HepG2 (cell line): ENCODE measurements around the gene ATP6V0E1. TPM values are rescaled to one million over a fixed set of nuclear protein-coding genes. Genes with fewer than 3 reads are reported as not detected.

ENCODE experiments used
- ATAC-seq: fragments of 200-7000 bp; cut with Tn5 transposase; 3 replicates; pipeline ENCODE4 v1.9.1; 2020; ENCODE audit warnings: mild to moderate bottlenecking, moderate library complexity
- BruUV-seq: library from RNA; stranded (reverse); fragments of 400-500 nt; replicated peaks from 2 replicates; lab custom pipeline; 2021; lab: Mats Ljungman, UMichigan
- CTCF ChIA-PET: fragments of 300-600 bp; formaldehyde crosslinking; extraction: SDS; loops from one replicate; lab custom pipeline; 2021; ENCODE audit warnings: low total read pairs, inconsistent platforms, low intra/inter-chr PET ratio; lab: Yijun Ruan, JAX
- POLR2A ChIA-PET: fragments of 350-600 bp; sonication (Branson Sonifier 250); formaldehyde crosslinking; loops from one replicate; lab custom pipeline; 2020; ENCODE audit warnings: antibody characterized with exemption, inconsistent platforms; lab: Yijun Ruan, JAX
- DNase-seq: peaks from one replicate; pipeline ENCODE4 v3.0.0-alpha.2; 2015; ENCODE audit warnings: low spot score
- FAIRE-seq: peaks from 3 replicates; lab custom pipeline; 2011; peaks lifted over from hg19 to GRCh38; lab: Jason Lieb, UNC
- H2AFZ ChIP-seq: one replicate; pipeline ENCODE4 v1.6.1; 2011; ENCODE audit warnings: low read length, inconsistent platforms
- H3K27ac ChIP-seq: fragments of 300-600 bp; 3 replicates; pipeline ENCODE4 v1.8.0; 2011; ENCODE audit warnings: mixed run types, mild to moderate bottlenecking, mixed read lengths, low read length, inconsistent platforms; ENCODE audit not compliant: insufficient read depth; ENCODE audit errors: extremely low read length
- H3K27me3 ChIP-seq, 2 experiments: fragments of 200-600 bp in 1 of 2; 2 replicates in 1 of 2; 3 replicates in 1 of 2; pipeline versions ENCODE4 v1.6.0 to v1.8.0; 2011; ENCODE audit warnings: low read length in 2 of 2, mild to moderate bottlenecking in 2 of 2, moderate library complexity in 2 of 2, inconsistent platforms in 1 of 2; ENCODE audit not compliant: insufficient read depth in 2 of 2, control insufficient read depth in 1 of 2
- H3K36me3 ChIP-seq, 2 experiments: fragments of 200-600 bp in 1 of 2; replicated peaks in 1 of 2; 2 replicates in 1 of 2; 3 replicates in 1 of 2; pipeline versions ENCODE4 v1.5.1 to v1.8.0; 2011; ENCODE audit warnings: low read length in 2 of 2, inconsistent platforms in 1 of 2; ENCODE audit not compliant: insufficient read depth in 2 of 2, control insufficient read depth in 1 of 2
- H3K4me1 ChIP-seq: 2 replicates; pipeline ENCODE4 v1.5.1; 2012; ENCODE audit warnings: low read length, inconsistent platforms; ENCODE audit not compliant: insufficient read depth
- H3K4me2 ChIP-seq: 2 replicates; pipeline ENCODE4 v1.6.0; 2011; ENCODE audit warnings: low read depth, low read length, inconsistent platforms
- H3K4me3 ChIP-seq, 3 experiments: fragments of 200-600 bp in 1 of 3; sonication (generic), shearing (Covaris generic) in 1 of 3; replicated peaks in 1 of 3; 2 replicates each; pipeline ENCODE4 v1.5.1; 2011 to 2016; ENCODE audit warnings: low read length in 3 of 3, inconsistent platforms in 2 of 3, low read depth in 2 of 3, mild to moderate bottlenecking in 2 of 3, control low read depth in 1 of 3, mixed read lengths in 1 of 3; ENCODE audit not compliant: insufficient read depth in 1 of 3
- H3K79me2 ChIP-seq: one replicate; pipeline ENCODE4 v1.6.1; 2011; ENCODE audit warnings: low read length, inconsistent platforms; ENCODE audit not compliant: insufficient read depth
- H3K9ac ChIP-seq: 2 replicates; pipeline ENCODE4 v1.6.0; 2011; ENCODE audit warnings: mild to moderate bottlenecking, low read depth, low read length, inconsistent platforms; ENCODE audit not compliant: insufficient read depth
- H3K9me3 ChIP-seq: 2 replicates; pipeline ENCODE4 v1.5.1; 2012; ENCODE audit warnings: mild to moderate bottlenecking, low read length
- H4K20me1 ChIP-seq: 2 replicates; pipeline ENCODE4 v1.6.0; 2011; ENCODE audit warnings: inconsistent platforms, mild to moderate bottlenecking, low read length, moderate library complexity; ENCODE audit not compliant: insufficient read depth
- DBP ChIP-seq: sonication (generic); formaldehyde crosslinking; IDR thresholded peaks from 2 replicates; pipeline ENCODE4 v1.4.0; 2020; ENCODE audit warnings: missing genetic modification reagents; ENCODE audit errors: not compliant biosample characterization
- FOXK1 ChIP-seq: sonication (generic); formaldehyde crosslinking; IDR thresholded peaks from 2 replicates; pipeline ENCODE4 v1.4.0; 2020; ENCODE audit warnings: low read depth, missing genetic modification reagents, borderline replicate concordance
- GLI4 ChIP-seq: sonication (generic); formaldehyde crosslinking; IDR thresholded peaks from 2 replicates; pipeline ENCODE4 v1.5.1; 2020; ENCODE audit warnings: missing genetic modification reagents, mild to moderate bottlenecking, moderate library complexity, borderline replicate concordance
- RNF2 ChIP-seq: fragments of 450-650 bp; conservative IDR thresholded peaks from 2 replicates; pipeline ENCODE4 v1.6.1; 2016; ENCODE audit warnings: low read depth
- SOX5 ChIP-seq: IDR thresholded peaks from 2 replicates; pipeline ENCODE4 v1.6.1; 2016; ENCODE audit warnings: borderline replicate concordance
- ZNF446 ChIP-seq: sonication (generic); formaldehyde crosslinking; IDR thresholded peaks from 2 replicates; pipeline ENCODE4 v1.5.0; 2020; ENCODE audit warnings: mild to moderate bottlenecking, missing genetic modification reagents
- ZNF510 ChIP-seq: sonication (generic); formaldehyde crosslinking; IDR thresholded peaks from 2 replicates; pipeline ENCODE4 v1.4.0; 2020; ENCODE audit warnings: low read depth, mild to moderate bottlenecking, missing genetic modification reagents
- ZNF598 ChIP-seq: sonication (generic); formaldehyde crosslinking; IDR thresholded peaks from 2 replicates; pipeline ENCODE4 v1.5.1; 2020; ENCODE audit warnings: mild to moderate bottlenecking, missing genetic modification reagents, borderline replicate concordance
- ZNF772 ChIP-seq: sonication (generic); formaldehyde crosslinking; IDR thresholded peaks from 2 replicates; pipeline ENCODE4 v1.5.0; 2020; ENCODE audit warnings: mild to moderate bottlenecking, missing genetic modification reagents
- WGBS: methylation state at CpG from one replicate; pipeline ENCODE4 v1.1.6; 2017; ENCODE audit warnings: low lambda C conversion rate; 5-methylcytosine and 5-hydroxymethylcytosine counted together
- in situ Hi-C: cut with HindIII; loops from 2 replicates; pipeline ENCODE4 v1.10.0; 2017; ENCODE audit warnings: low pct_unique_long_range_greater_than_20kb; ENCODE audit not compliant: extremely low pct_ligation_motif_present
- intact Hi-C: fragments of 100-400 bp; cut with micrococcal nuclease; formaldehyde crosslinking; loops from one replicate; pipeline ENCODE4 v1.10.0; 2022; ENCODE audit not compliant: unreplicated experiment
- polyA plus RNA-seq, 8 experiments: library from polyadenylated mRNA; depleted of rRNA in 3 of 8; stranded (reverse) in 7 of 8; unstranded in 1 of 8; fragments of >200 nt; fragmentation: Illumina TruSeq in 4 of 8; extraction: Trizol in 4 of 8; gene quantifications; 2 replicates each; pipeline versions ENCODE4 v1.2.1 to v1.2.3, GENCODE V29; 2011 to 2016; ENCODE audit warnings: low read depth in 4 of 8, missing spikeins in 1 of 8, mixed read lengths in 1 of 8; ENCODE audit not compliant: insufficient read depth in 1 of 8
- total RNA-seq, 5 experiments: library from RNA; depleted of rRNA; stranded (reverse); fragments of >200 nt; fragmentation: Illumina TruSeq; extraction: Trizol; gene quantifications; 2 replicates each; pipeline ENCODE4 v1.2.3, GENCODE V29; 2016; ENCODE audit warnings: low read depth in 1 of 5
- TF ChIP-seq, protein P1 (sequence below): sonication (generic); IDR thresholded peaks from 2 replicates; pipeline ENCODE4 v1.6.1; 2016; ENCODE audit warnings: low read depth, borderline replicate concordance
- TF ChIP-seq, protein P2 (sequence below), 2 experiments: sonication (generic) in 1 of 2; formaldehyde crosslinking in 1 of 2; IDR thresholded peaks; 2 replicates each; pipeline versions ENCODE4 v1.4.0 to v1.6.1; 2016 to 2020; ENCODE audit warnings: borderline replicate concordance in 1 of 2, low read depth in 1 of 2, mild to moderate bottlenecking in 1 of 2, missing genetic modification reagents in 1 of 2
- TF ChIP-seq, protein P3 (sequence below): sonication (generic); formaldehyde crosslinking; IDR thresholded peaks from 2 replicates; pipeline ENCODE4 v1.5.1; 2020; ENCODE audit warnings: mild to moderate bottlenecking, moderate library complexity, missing genetic modification reagents
- TF ChIP-seq, protein P4 (sequence below): sonication (generic); formaldehyde crosslinking; IDR thresholded peaks from 2 replicates; pipeline ENCODE4 v1.8.0; 2022; ENCODE audit warnings: missing genetic modification reagents, low read depth, mild to moderate bottlenecking, borderline replicate concordance

The ATP6V0E1 gene
- total and polyA plus RNA-seq, 2 of the 13 experiments (the other 11 are each of a cell fraction or from before 2014, with no cell fraction given), result 143 to 215 TPM

GRCh38 chr5:173055722-173055982 lies 72.1 kb downstream of the ATP6V0E1 start (continued):
- TF ChIP-seq DBP (CRISPR knock-in tag), result no peak
- TF ChIP-seq, protein P1, sequence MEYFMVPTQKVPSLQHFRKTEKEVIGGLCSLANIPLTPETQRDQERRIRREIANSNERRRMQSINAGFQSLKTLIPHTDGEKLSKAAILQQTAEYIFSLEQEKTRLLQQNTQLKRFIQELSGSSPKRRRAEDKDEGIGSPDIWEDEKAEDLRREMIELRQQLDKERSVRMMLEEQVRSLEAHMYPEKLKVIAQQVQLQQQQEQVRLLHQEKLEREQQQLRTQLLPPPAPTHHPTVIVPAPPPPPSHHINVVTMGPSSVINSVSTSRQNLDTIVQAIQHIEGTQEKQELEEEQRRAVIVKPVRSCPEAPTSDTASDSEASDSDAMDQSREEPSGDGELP, result no peak
- no peak for TF ChIP-seq ZNF446

- Histone ChIP-seq H2AFZ (peak within 1 kb of the TSS; percentile 31), H3K79me2 (peaks cover 20% of the 10 kb centered on the region), H3K4me2 (peak within 1 kb of the TSS; percentile 93), H3K4me3 (peak within 1 kb of the TSS; percentile 83 to 98 (median 93)), H3K36me3 (no peaks in the 10 kb centered on the region), H3K27ac (peak within 1 kb of the TSS; percentile 89), H4K20me1 (no peaks in the 10 kb centered on the region), H3K9me3 (no peaks in the 10 kb centered on the region), H3K9ac (peak within 1 kb of the TSS; percentile 84), H3K4me1 (peaks cover 33% of the 10 kb centered on the region), H3K27me3 (no peaks in the 10 kb centered on the region; a peak in 1 of 5 replicates)
- CTCF ChIA-PET, result no interaction called here
- BruUV-seq, result no TSS peak
- DNase-seq (peak; percentile 91), FAIRE-seq (peak; percentile 81), ATAC-seq (peak; percentile 88)
- WGBS, result 3% methylated on average over 14 of the region's 74 CpGs
- POLR2A ChIA-PET, result interaction anchor here (1.0 to 1.8 kb wide), 10 partner anchors 16 to 275 kb away, joined by 3 to 20 read pairs (median 6); partner anchors contain the start of genes ATP6V0E1, RPL26L1 and STC2
- intact Hi-C loops, result loop anchor here (2.0 to 5.0 kb wide), 4 partner anchors 36 to 89 kb away; partner anchors contain the start of genes ATP6V0E1 and BNIP1
- in situ Hi-C loops, result loop anchor here (5.0 kb wide), 2 partner anchors 39 to 74 kb away; partner anchors contain the start of gene ATP6V0E1
- TF ChIP-seq RNF2, result no peak
- TF ChIP-seq ZNF510 (CRISPR knock-in tag), result no peak
- TF ChIP-seq, protein P2, sequence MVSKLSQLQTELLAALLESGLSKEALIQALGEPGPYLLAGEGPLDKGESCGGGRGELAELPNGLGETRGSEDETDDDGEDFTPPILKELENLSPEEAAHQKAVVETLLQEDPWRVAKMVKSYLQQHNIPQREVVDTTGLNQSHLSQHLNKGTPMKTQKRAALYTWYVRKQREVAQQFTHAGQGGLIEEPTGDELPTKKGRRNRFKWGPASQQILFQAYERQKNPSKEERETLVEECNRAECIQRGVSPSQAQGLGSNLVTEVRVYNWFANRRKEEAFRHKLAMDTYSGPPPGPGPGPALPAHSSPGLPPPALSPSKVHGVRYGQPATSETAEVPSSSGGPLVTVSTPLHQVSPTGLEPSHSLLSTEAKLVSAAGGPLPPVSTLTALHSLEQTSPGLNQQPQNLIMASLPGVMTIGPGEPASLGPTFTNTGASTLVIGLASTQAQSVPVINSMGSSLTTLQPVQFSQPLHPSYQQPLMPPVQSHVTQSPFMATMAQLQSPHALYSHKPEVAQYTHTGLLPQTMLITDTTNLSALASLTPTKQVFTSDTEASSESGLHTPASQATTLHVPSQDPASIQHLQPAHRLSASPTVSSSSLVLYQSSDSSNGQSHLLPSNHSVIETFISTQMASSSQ (IDR thresholded peaks at IDR 0.05; ENCODE audit: low read depth), result no peak
- TF ChIP-seq, protein P2 (CRISPR knock-in tag; IDR thresholded peaks at IDR 0.05; ENCODE audit: borderline replicate concordance), result no peak; the same call in 1 of the 2 replicates
- no peak; the same call in 1 of the 2 replicates for TF ChIP-seq SOX5 (CRISPR knock-in tag)
- TF ChIP-seq GLI4, result no peak
- TF ChIP-seq, protein P3, sequence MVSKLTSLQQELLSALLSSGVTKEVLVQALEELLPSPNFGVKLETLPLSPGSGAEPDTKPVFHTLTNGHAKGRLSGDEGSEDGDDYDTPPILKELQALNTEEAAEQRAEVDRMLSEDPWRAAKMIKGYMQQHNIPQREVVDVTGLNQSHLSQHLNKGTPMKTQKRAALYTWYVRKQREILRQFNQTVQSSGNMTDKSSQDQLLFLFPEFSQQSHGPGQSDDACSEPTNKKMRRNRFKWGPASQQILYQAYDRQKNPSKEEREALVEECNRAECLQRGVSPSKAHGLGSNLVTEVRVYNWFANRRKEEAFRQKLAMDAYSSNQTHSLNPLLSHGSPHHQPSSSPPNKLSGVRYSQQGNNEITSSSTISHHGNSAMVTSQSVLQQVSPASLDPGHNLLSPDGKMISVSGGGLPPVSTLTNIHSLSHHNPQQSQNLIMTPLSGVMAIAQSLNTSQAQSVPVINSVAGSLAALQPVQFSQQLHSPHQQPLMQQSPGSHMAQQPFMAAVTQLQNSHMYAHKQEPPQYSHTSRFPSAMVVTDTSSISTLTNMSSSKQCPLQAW (CRISPR knock-in tag), result peak; percentile 72
- TF ChIP-seq FOXK1 (CRISPR knock-in tag), result peak; percentile 99
- peak; percentile 70 for TF ChIP-seq ZNF772 (CRISPR knock-in tag)
- TF ChIP-seq, protein P4, sequence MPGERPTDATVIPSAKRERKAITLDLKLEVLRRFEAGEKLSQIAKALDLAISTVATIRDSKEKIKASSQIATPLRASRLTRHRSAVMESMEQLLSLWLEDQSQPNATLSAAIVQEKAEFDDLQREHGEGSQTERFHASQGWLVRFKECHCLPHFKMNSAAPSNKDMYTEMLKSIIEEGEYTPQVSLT (CRISPR knock-in tag), result no peak
- no peak for TF ChIP-seq ZNF598 (CRISPR knock-in tag)
These were observed 72.6 kb downstream of the ATP6V0E1 start, which contains the start of gene CREBRF for GRCh38 chr5:173055983-173056782. CREBRF (plus strand) TSS chr5:173056352; CDS start chr5:173080776, 24,424 bp downstream.
